Loucy (cell line): ENCODE results near the gene VARS1.

Experiments
- EZH2phosphoT487 ChIP-seq: fragments of 200-600 bp; IDR thresholded peaks from 2 replicates; pipeline ENCODE4 v1.6.1; 2018; ENCODE audit warnings: antibody characterized with exemption, mild to moderate bottlenecking, moderate library complexity, borderline replicate concordance
- TF ChIP-seq, protein P1 (sequence below): fragments of 200-600 bp; sonication (generic); conservative IDR thresholded peaks from 2 replicates; pipeline ENCODE4 v1.5.1; 2014; ENCODE audit warnings: mild to moderate bottlenecking, antibody characterized with exemption, low read length

DNA sequence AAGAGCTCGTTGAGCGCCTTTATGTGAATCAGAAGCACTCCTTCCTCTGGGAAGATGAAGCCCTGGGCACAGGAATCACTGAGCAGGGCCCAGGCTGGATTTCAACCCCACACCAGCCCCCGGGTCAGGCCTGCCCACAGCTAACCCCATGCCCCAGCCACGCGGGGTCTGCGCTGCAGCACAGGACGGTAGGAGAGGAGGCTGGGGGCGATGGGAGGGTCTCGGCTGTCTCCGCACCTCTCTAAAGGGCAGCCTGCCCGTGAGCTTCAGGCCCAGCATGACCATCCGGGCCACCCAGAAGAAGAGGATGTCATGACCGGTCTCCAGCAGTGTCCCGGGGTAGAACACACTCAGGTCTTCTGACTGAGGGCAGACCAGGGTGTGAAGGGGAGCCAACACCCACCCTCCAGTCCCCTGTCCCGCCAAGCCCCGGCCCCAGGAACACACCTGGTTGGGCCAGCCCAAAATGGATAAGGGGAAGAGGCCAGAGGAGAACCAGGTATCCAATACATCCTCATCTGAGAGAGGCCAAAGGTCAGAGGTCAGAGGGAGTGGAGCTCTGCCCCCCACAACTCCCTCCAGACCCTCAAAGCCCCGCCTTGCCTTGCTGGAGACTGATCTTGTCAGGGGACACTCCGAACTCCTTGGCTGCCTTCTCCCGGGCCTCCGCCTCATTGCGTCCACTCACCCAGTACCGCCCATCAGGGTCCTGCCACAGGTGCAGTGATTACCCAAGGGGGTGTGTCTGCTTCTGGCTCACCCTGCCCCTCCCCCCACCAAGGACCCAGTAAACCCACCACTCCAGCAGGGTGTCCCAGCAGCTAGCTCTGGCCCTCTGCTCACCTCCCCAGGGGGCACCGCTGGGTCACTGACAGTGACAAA is 14.1 kb downstream of the VARS1 start:
- TF ChIP-seq, protein P1, sequence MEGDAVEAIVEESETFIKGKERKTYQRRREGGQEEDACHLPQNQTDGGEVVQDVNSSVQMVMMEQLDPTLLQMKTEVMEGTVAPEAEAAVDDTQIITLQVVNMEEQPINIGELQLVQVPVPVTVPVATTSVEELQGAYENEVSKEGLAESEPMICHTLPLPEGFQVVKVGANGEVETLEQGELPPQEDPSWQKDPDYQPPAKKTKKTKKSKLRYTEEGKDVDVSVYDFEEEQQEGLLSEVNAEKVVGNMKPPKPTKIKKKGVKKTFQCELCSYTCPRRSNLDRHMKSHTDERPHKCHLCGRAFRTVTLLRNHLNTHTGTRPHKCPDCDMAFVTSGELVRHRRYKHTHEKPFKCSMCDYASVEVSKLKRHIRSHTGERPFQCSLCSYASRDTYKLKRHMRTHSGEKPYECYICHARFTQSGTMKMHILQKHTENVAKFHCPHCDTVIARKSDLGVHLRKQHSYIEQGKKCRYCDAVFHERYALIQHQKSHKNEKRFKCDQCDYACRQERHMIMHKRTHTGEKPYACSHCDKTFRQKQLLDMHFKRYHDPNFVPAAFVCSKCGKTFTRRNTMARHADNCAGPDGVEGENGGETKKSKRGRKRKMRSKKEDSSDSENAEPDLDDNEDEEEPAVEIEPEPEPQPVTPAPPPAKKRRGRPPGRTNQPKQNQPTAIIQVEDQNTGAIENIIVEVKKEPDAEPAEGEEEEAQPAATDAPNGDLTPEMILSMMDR = no peak
- TF ChIP-seq EZH2phosphoT487 = no peak
